CD4-positive, alpha-beta memory T cell (primary cell): Measurements from ENCODE around the gene TMCO6. TPM values are rescaled to one million over a fixed set of nuclear protein-coding genes. Genes with fewer than 3 reads are reported as not detected.
"Not testable (repeated sequence)": the region's sequence is repeated elsewhere in the genome, so short reads cannot be mapped to it uniquely, and the experiment has no call there.

Experiments
- CTCF ChIA-PET: fragments of 350-600 bp; sonication (Branson Sonifier 250); formaldehyde crosslinking; loops from one replicate; lab custom pipeline; 2021; ENCODE audit warnings: inconsistent platforms; ENCODE audit not compliant: partially characterized antibody; lab: Charles Lee
- POLR2A ChIA-PET: fragments of 350-600 bp; sonication (Branson Sonifier 250); formaldehyde crosslinking; loops from one replicate; lab custom pipeline; 2021; ENCODE audit not compliant: partially characterized antibody; lab: Charles Lee
- DNase-seq, 5 donors: peaks; one replicate each; pipeline versions ENCODE4 v3.0.0 to v3.0.0-alpha.2; 2020 to 2022; ENCODE audit warnings: mixed read lengths in 1 of 5
- H3K27ac ChIP-seq: one replicate; pipeline ENCODE4 v1.7.0; 2013; ENCODE audit warnings: low read depth, low read length
- H3K27me3 ChIP-seq: 2 replicates; pipeline ENCODE4 v1.7.0; 2013; ENCODE audit warnings: mild to moderate bottlenecking, low read length, moderate library complexity; ENCODE audit not compliant: insufficient read depth
- H3K36me3 ChIP-seq: 2 replicates; pipeline ENCODE4 v1.7.0; 2013; ENCODE audit warnings: mild to moderate bottlenecking, low read length, moderate library complexity; ENCODE audit not compliant: insufficient read depth
- H3K4me1 ChIP-seq: 2 replicates; pipeline ENCODE4 v1.7.0; 2013; ENCODE audit warnings: mild to moderate bottlenecking, low read length, moderate library complexity; ENCODE audit not compliant: insufficient read depth
- H3K4me3 ChIP-seq, 2 donors: one replicate each; pipeline ENCODE4 v1.7.0; 2013; ENCODE audit warnings: low read length in 2 of 2, mild to moderate bottlenecking in 1 of 2
- H3K9me3 ChIP-seq, 2 donors: one replicate each; pipeline ENCODE4 v1.7.0; 2013; ENCODE audit warnings: low read length in 2 of 2, control low read depth in 1 of 2; ENCODE audit not compliant: control insufficient read depth in 1 of 2
- H3K27ac Mint-ChIP-seq, 7 donors: one replicate each; pipeline ENCODE4 v1.8.0; 2020 to 2021; ENCODE audit warnings: mixed read lengths in 7 of 7, mild to moderate bottlenecking in 6 of 7, inconsistent platforms in 3 of 7, moderate library complexity in 3 of 7
- H3K27me3 Mint-ChIP-seq, 2 donors: one replicate each; pipeline ENCODE4 v1.8.0; 2020 to 2021; ENCODE audit warnings: mixed read lengths in 2 of 2
- H3K36me3 Mint-ChIP-seq, 2 donors: one replicate each; pipeline ENCODE4 v1.8.0; 2020 to 2021; ENCODE audit warnings: mixed read lengths in 2 of 2, inconsistent platforms in 1 of 2, mild to moderate bottlenecking in 1 of 2
- H3K4me1 Mint-ChIP-seq, 4 donors: one replicate each; pipeline ENCODE4 v1.8.0; 2020 to 2021; ENCODE audit warnings: mixed read lengths in 4 of 4, mild to moderate bottlenecking in 1 of 4
- H3K4me3 Mint-ChIP-seq, 8 donors: one replicate each; pipeline ENCODE4 v1.8.0; 2020 to 2021; ENCODE audit warnings: mixed read lengths in 8 of 8, mild to moderate bottlenecking in 7 of 8, moderate library complexity in 6 of 8, inconsistent platforms in 3 of 8
- H3K9me3 Mint-ChIP-seq, 8 donors: one replicate each; pipeline ENCODE4 v1.8.0; 2020 to 2021; ENCODE audit warnings: mixed read lengths in 8 of 8, mild to moderate bottlenecking in 5 of 8, inconsistent platforms in 3 of 8, moderate library complexity in 1 of 8
- intact Hi-C: fragments of 100-400 bp; cut with micrococcal nuclease; formaldehyde crosslinking; loops from one replicate; pipeline ENCODE4 v1.15.1; 2023
- polyA plus RNA-seq, 2 donors: library from polyadenylated mRNA; unstranded; fragments of 300-500 nt; fragmentation: Illumina TruSeq; gene quantifications; one replicate each; pipeline ENCODE4 v1.2.3, GENCODE V29; 2021
- total RNA-seq, 2 experiments: library from RNA; stranded (reverse); gene quantifications; one replicate each; pipeline ENCODE4 v1.2.3, GENCODE V29; 2021

Gene TMCO6
- total RNA-seq: 10 to 100 TPM; 50.0 to 56.3 TPM
- 10 to 100 TPM; 15.7 to 18.3 TPM for polyA plus RNA-seq

DNA sequence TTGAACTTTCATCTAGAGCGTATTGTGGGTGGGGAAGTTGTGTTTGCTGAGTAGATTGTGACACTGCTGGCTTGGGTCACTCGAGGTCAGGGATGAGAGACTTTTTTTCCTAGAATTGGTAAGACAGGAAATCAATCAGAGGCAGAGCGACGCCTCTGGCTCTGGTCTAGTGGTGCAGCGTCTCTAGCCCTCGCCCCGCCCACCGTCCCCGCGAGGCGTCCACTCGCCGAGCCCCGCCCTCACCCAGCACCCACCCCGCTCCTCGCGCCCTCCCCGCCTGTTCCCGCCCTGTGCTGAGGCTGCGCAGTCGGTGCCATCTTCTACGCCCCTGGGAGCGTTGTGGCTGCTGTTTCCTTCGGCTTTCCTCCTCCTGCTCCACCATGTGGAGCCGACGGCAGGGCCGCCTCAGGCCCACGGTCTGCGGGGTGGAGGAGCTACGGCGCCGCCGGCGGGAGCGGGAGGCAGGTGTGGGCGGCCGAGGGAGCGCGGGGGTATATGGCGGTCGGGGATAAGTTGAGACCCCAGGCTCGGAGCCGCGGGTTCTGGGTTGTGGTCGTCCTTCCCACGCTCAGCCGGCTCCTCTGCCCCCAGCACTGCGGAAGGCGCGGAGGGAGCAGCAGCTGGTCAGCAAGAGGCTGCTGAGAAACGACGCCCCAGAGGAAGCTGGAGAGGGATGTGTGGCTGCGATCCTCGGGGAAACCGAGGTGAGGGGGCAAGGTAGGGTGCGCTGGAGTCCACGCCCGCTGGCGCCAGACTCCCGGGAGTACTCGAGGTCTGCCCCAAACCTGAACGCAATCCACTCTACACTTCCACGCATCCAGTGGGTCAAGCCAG, at the start of gene TMCO6:
TMCO6 (plus strand) TSS at position 304 of the 834 bp plus-strand sequence; CDS start at position 381, 77 bp downstream.
- ChIA-PET CTCF (interaction anchor here (0.6 to 3.3 kb wide), 12 partner anchors 8 to 273 kb away, joined by 3 to 18 read pairs (median 4); partner anchors contain the start of genes EIF4EBP3, IK and NDUFA2), POLR2A (interaction anchor here (0.5 to 3.4 kb wide), 16 partner anchors 8 to 238 kb away, joined by 3 to 55 read pairs (median 6); partner anchors contain the start of genes ANKHD1, APBB3, EIF4EBP3 and HARS1)
- DNase-seq: peak; percentile 92 to 95 (median 95)
- H3K4me3 Mint-ChIP-seq: peak within 1 kb of the TSS; percentile 90 to 98 (median 93)
- H3K4me1 Mint-ChIP-seq: peaks cover 21 to 50% (median 34%) of the 10 kb centered on the region in 4 donors
- H3K4me3 ChIP-seq: peak within 1 kb of the TSS; percentile 71 to 84
- no peaks in the 10 kb centered on the region for H3K27me3 Mint-ChIP-seq
- peaks cover 22% of the 10 kb centered on the region for H3K4me1 ChIP-seq
- H3K9me3 Mint-ChIP-seq: no peaks in the 10 kb centered on the region
- H3K36me3 ChIP-seq: peaks cover 12% of the 10 kb centered on the region
- H3K9me3 ChIP-seq: no peaks in the 10 kb centered on the region
- H3K27ac Mint-ChIP-seq: peak within 1 kb of the TSS; percentile 90 to 99 (median 96)
- H3K27me3 ChIP-seq: no peaks in the 10 kb centered on the region
- H3K36me3 Mint-ChIP-seq: peaks cover 0 to 25% of the 10 kb centered on the region in 2 donors
- intact Hi-C loops: loop anchor here (1.0 to 5.0 kb wide), 9 partner anchors 8 to 792 kb away; partner anchors contain the start of genes ANKHD1, APBB3, EIF4EBP3 and IK
- H3K27ac ChIP-seq: peak within 1 kb of the TSS; percentile 69

DNA sequence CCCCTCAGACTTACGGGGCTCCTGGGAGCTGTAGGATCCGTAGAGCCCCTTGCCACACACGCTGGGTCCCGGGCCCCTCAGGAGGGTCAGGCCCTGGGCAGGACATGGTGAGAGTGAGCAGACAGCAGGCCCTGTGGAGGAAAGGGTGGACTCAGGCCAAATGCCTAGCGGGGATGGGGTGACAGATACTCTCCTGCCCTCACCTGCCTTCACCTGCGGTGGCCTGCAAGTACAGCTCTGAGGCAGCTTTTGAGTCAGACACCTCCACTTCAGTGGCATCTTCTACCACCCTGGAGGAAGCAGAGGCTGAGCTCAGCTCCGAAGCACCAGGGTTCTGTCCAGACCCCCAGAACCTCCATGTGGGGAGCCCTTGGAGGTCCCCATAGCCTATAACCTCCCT, 48.4 kb upstream of the TMCO6 start:
- ChIA-PET POLR2A (no interaction called here), CTCF (no interaction called here)
- Mint-ChIP-seq H3K27ac (no peak overlapping the region), H3K27me3 (no peaks in the 10 kb centered on the region), H3K4me3 (no peak overlapping the region), H3K4me1 (no peaks in the 10 kb centered on the region), H3K9me3 (no peaks in the 10 kb centered on the region), H3K36me3 (no peaks in the 10 kb centered on the region)
- DNase-seq: no peak
- Histone ChIP-seq H3K4me1 (no peaks in the 10 kb centered on the region), H3K9me3 (no peaks in the 10 kb centered on the region), H3K4me3 (no peak overlapping the region), H3K27me3 (no peaks in the 10 kb centered on the region), H3K36me3 (no peaks in the 10 kb centered on the region), H3K27ac (no peak overlapping the region)
- intact Hi-C loops: no loop called here

DNA sequence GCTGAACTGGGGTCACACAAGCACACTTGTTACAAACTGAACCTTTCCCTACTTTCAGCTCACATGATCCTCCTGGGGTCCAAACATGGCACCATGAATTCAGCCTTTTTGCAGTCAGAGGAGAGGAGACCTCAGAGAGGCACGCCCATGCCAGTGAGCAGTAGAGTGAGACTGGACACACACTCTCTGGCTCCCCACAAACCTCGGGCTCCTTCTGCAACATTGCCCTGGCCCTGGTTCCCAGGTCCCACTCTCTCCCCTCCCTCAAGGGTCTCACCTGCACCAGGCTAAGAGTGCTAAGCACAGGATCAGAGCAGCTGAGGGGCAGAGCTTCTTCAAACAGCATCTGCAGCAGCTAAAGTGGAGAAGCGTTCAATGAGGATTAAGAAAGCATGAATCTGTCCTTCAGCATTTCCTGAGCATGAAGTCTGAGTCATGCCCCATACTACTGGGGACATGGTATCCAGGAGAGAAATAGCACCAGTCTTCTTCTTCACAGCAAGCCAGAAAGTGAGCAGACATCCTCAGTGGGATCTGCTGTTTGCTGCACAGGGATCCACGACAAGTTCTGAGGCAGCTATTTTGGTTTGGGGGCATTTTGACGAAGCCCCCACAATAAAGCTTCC, 47.4 kb upstream of the TMCO6 start:
- Histone ChIP-seq H3K27me3 (no peaks in the 10 kb centered on the region), H3K27ac (no peak overlapping the region), H3K9me3 (no peaks in the 10 kb centered on the region), H3K4me3 (no peak overlapping the region), H3K4me1 (no peaks in the 10 kb centered on the region), H3K36me3 (no peaks in the 10 kb centered on the region)
- POLR2A ChIA-PET: no interaction called here
- CTCF ChIA-PET: no interaction called here
- no peak for DNase-seq
- H3K27me3 Mint-ChIP-seq: no peaks in the 10 kb centered on the region
- H3K27ac Mint-ChIP-seq: no peak overlapping the region
- no peak overlapping the region for H3K4me3 Mint-ChIP-seq
- no peaks in the 10 kb centered on the region for H3K4me1 Mint-ChIP-seq
- no peaks in the 10 kb centered on the region for H3K36me3 Mint-ChIP-seq
- intact Hi-C loops: no loop called here
- H3K9me3 Mint-ChIP-seq: no peaks in the 10 kb centered on the region

DNA sequence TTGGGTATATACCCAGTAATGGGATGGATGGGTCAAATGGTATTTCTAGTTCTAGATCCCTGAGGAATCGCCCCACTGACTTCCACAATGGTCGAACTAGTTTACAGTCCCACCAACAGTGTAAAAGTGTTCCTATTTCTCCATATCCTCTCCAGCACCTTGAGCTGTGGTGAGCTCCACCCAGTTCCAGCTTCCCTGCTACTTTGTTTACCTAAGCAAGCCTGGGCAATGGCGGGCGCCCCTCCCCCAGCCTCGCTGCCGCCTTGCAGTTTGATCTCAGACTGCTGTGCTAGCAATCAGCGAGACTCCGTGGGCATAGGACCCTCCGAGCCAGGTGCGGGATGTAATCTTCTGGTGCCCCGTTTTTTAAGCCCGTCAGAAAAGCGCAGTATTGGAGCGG, 46.2 kb upstream of the TMCO6 start:
- H3K9me3 Mint-ChIP-seq, H3K27me3 Mint-ChIP-seq, H3K9me3 ChIP-seq, H3K4me1 ChIP-seq, H3K27ac ChIP-seq, H3K27me3 ChIP-seq, DNase-seq, H3K36me3 Mint-ChIP-seq, H3K4me1 Mint-ChIP-seq, POLR2A ChIA-PET, CTCF ChIA-PET, H3K4me3 ChIP-seq, intact Hi-C loops, H3K36me3 ChIP-seq, H3K27ac Mint-ChIP-seq: not testable (repeated sequence)
- peak overlapping the region in 5 of 8 donors; percentile 32 to 64 (median 41) for H3K4me3 Mint-ChIP-seq

DNA sequence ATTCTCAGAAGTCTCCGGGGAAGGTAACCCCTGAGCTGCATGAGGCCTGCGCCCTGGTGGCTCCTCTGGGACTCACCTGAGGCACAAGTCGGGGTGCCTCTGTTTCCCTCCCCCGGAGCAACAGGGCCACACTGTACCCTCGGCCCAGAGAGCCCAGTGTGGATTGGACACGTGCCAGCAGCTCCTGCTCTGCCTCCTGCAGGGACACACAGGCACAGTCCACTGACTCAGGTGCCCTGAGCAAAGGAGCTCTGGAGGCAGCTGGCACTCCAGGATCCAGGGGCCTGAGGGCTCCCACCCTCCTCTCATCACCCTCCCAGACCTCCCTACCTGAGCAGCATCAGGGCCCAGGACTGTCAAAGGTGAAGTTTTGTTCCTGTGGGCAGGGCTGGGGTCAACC, 45.1 kb upstream of the TMCO6 start:
- Histone ChIP-seq H3K36me3 (no peaks in the 10 kb centered on the region), H3K27ac (no peak overlapping the region), H3K9me3 (no peaks in the 10 kb centered on the region), H3K27me3 (no peaks in the 10 kb centered on the region), H3K4me3 (no peak overlapping the region), H3K4me1 (no peaks in the 10 kb centered on the region)
- ChIA-PET CTCF (no interaction called here), POLR2A (no interaction called here)
- Mint-ChIP-seq H3K4me1 (no peaks in the 10 kb centered on the region), H3K27me3 (no peaks in the 10 kb centered on the region), H3K9me3 (no peaks in the 10 kb centered on the region), H3K36me3 (no peaks in the 10 kb centered on the region), H3K27ac (no peak overlapping the region), H3K4me3 (no peak overlapping the region)
- no peak for DNase-seq
- intact Hi-C loops: no loop called here

DNA sequence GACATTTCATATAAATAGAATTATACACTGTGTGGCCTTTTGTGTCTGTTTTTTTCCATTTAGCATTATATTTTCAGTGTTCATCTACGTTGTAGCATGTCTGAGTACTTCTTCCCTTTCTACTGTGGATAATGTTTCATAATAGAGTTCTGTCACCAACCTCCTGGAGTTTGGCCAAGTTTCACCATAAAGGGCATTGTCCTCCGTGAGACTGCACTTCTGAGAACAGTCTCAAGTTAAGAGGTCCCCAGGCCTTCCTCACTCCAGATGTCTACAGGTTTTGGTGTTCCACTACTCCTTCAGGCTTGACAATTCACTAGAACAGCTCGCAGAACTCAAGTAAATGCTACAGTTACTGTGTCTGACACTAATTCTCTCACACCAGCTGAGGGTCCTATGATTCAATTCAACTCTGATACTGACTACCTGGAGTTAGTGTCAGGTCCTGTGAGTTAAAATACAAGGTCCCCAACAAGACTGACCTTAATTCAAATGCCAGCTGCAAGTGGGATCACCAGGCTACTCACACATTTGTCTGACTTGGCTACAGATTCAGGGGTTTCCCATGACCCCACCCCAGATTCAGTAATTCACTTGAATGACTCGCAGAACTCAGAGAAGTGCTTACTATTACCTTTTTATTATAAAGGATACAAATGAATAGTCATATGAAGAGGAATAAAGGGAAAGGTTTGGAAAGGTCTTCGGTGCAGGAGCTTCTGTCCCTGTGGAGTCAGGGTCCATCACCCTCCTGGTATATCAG, 43.5 kb upstream of the TMCO6 start:
- Histone ChIP-seq H3K9me3 (no peaks in the 10 kb centered on the region), H3K27ac (no peak overlapping the region), H3K27me3 (no peaks in the 10 kb centered on the region), H3K4me3 (no peak overlapping the region), H3K36me3 (no peaks in the 10 kb centered on the region), H3K4me1 (no peaks in the 10 kb centered on the region)
- Mint-ChIP-seq H3K4me1 (no peaks in the 10 kb centered on the region), H3K9me3 (no peaks in the 10 kb centered on the region), H3K27ac (no peak overlapping the region), H3K36me3 (no peaks in the 10 kb centered on the region), H3K4me3 (peak overlapping the region in 1 of 8 donors; percentile 10), H3K27me3 (peaks cover 0 to 1% of the 10 kb centered on the region in 2 donors)
- no peak for DNase-seq
- ChIA-PET CTCF (no interaction called here), POLR2A (no interaction called here)
- intact Hi-C loops: no loop called here

DNA sequence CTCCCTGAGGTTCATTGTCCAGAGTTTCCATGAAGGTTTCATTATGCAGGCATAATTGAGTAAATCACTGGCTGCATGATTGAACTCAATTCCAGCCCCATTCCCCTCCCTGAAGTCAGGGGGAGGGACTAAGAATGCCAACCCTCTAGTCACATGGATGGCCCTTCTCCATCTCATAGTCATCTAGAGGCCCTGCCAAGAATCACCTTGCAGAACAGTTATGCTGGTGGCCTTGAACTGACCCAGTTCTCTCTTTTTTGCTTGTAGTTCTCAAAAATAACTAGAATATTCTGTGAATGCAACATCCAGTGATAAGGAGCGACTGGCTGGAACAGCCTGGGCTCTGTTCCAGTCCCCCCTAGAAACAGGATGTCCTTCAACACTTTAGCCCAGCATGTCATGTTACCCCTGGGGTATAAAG, 42.9 kb upstream of the TMCO6 start:
- no peak overlapping the region for H3K4me3 Mint-ChIP-seq
- no peak overlapping the region for H3K27ac Mint-ChIP-seq
- H3K27me3 ChIP-seq: no peaks in the 10 kb centered on the region
- no peak overlapping the region for H3K27ac ChIP-seq
- CTCF ChIA-PET: no interaction called here
- H3K9me3 ChIP-seq: no peaks in the 10 kb centered on the region
- H3K36me3 Mint-ChIP-seq: no peaks in the 10 kb centered on the region
- POLR2A ChIA-PET: no interaction called here
- H3K4me1 Mint-ChIP-seq: no peaks in the 10 kb centered on the region
- no peaks in the 10 kb centered on the region for H3K36me3 ChIP-seq
- no peak overlapping the region for H3K4me3 ChIP-seq
- peaks cover 0 to 1% of the 10 kb centered on the region in 2 donors for H3K27me3 Mint-ChIP-seq
- H3K9me3 Mint-ChIP-seq: no peaks in the 10 kb centered on the region
- H3K4me1 ChIP-seq: no peaks in the 10 kb centered on the region
- no peak for DNase-seq
- intact Hi-C loops: no loop called here
